CD4-positive, CD25-positive, alpha-beta regulatory T cell (primary cell): ENCODE results near the gene DNAJC3. TPM values are rescaled to one million over a fixed set of nuclear protein-coding genes. Genes with fewer than 3 reads are reported as not detected.

Experiments used
- ATAC-seq, 2 donors: fragments of 150-1000 bp; cut with Tn5 transposase; one replicate each; pipeline ENCODE4 v1.10.0; 2021; ENCODE audit warnings: low read depth in 2 of 2, moderate number of reproducible peaks in 2 of 2, moderate library complexity in 1 of 2
- DNase-seq, 3 donors: peaks; one replicate each; pipeline versions ENCODE4 v3.0.0 to v3.0.0-alpha.2; 2012 to 2022; ENCODE audit warnings: mixed read lengths in 1 of 3
- H3K27ac ChIP-seq: one replicate; pipeline ENCODE4 v1.7.0; 2013; ENCODE audit warnings: mild to moderate bottlenecking, low read length; ENCODE audit not compliant: insufficient read depth, poor library complexity, severe bottlenecking
- H3K27me3 ChIP-seq: one replicate; pipeline ENCODE4 v1.7.0; 2013; ENCODE audit warnings: low read length; ENCODE audit not compliant: control insufficient read depth, insufficient read depth
- H3K36me3 ChIP-seq: one replicate; pipeline ENCODE4 v1.7.0; 2013; ENCODE audit warnings: mild to moderate bottlenecking, low read length, moderate library complexity; ENCODE audit not compliant: control insufficient read depth, insufficient read depth
- H3K4me1 ChIP-seq: 2 replicates; pipeline ENCODE4 v1.7.0; 2013; ENCODE audit warnings: mild to moderate bottlenecking, low read length; ENCODE audit not compliant: insufficient read depth, control insufficient read depth, poor library complexity, severe bottlenecking
- H3K4me3 ChIP-seq: one replicate; pipeline ENCODE4 v1.7.0; 2013; ENCODE audit warnings: low read depth, mild to moderate bottlenecking, low read length, moderate library complexity
- H3K9me3 ChIP-seq, 2 experiments: 1 replicate in 1 of 2; 2 replicates in 1 of 2; pipeline ENCODE4 v1.7.0; 2013; ENCODE audit warnings: low read length in 2 of 2, mild to moderate bottlenecking in 1 of 2, moderate library complexity in 1 of 2; ENCODE audit not compliant: control insufficient read depth in 2 of 2
- H3K27ac Mint-ChIP-seq, 3 donors: one replicate each; pipeline ENCODE4 v1.8.0; 2020 to 2022; ENCODE audit warnings: mild to moderate bottlenecking in 3 of 3, mixed read lengths in 3 of 3, moderate library complexity in 2 of 3
- H3K27me3 Mint-ChIP-seq: one replicate; pipeline ENCODE4 v1.8.0; 2022; ENCODE audit warnings: mild to moderate bottlenecking, mixed read lengths
- H3K36me3 Mint-ChIP-seq: one replicate; pipeline ENCODE4 v1.8.0; 2020; ENCODE audit warnings: mixed read lengths
- H3K4me1 Mint-ChIP-seq, 4 donors: one replicate each; pipeline ENCODE4 v1.8.0; 2020 to 2022; ENCODE audit warnings: mixed read lengths in 4 of 4, mild to moderate bottlenecking in 1 of 4
- H3K4me3 Mint-ChIP-seq, 4 donors: one replicate each; pipeline ENCODE4 v1.8.0; 2020 to 2022; ENCODE audit warnings: mild to moderate bottlenecking in 4 of 4, mixed read lengths in 4 of 4, moderate library complexity in 3 of 4
- H3K9me3 Mint-ChIP-seq, 7 donors: one replicate each; pipeline ENCODE4 v1.8.0; 2020 to 2022; ENCODE audit warnings: mixed read lengths in 7 of 7, mild to moderate bottlenecking in 3 of 7, moderate library complexity in 2 of 7
- polyA plus RNA-seq, 4 donors: library from polyadenylated mRNA; unstranded; fragments of 300-500 nt; fragmentation: Illumina TruSeq; gene quantifications; one replicate each; pipeline ENCODE4 v1.2.3, GENCODE V29; 2021
- total RNA-seq: library from RNA; stranded (reverse); gene quantifications from one replicate; pipeline ENCODE4 v1.2.3, GENCODE V29; 2022

DNAJC3 gene
- total and polyA plus RNA-seq, 5 donors from 2014 or later, result 11.1 to 22.4 (median 15.0) TPM

DNA sequence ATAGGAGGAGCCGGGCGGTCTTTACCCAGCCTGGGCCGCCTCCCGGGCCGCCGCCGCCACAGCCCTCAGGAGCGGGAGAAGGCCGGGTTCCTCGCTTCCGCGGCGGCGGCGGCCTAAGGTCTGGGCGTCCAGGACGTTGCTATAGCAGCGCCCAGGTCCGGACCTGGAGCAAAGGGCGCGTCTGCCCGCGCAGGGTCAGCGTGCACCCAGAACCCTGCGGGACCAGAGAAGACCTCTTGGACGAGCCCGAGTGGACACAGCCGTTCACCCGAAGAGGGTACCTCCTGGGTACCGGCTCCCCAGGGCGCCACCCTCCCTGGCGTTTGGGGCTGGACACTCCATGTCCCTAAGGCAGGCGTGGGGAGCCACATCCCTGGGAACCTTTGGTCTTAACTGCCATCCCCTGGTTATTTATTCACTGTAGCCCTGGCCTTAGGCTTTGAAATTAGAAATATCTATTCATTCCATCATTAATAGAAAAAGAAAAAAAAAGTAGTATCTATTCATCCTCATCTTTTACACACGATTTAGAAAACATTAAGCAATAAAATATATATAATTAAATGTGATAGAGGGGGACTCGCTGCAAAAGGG, 34.8 kb upstream of the DNAJC3 start:
- H3K27me3 ChIP-seq, result peaks cover 19% of the 10 kb centered on the region
- H3K4me1 ChIP-seq, result peaks cover 3% of the 10 kb centered on the region
- Mint-ChIP-seq H3K4me3 (no peak overlapping the region), H3K4me1 (peaks cover 0 to 14% (median 7%) of the 10 kb centered on the region in 4 donors), H3K27me3 (peaks cover 52% of the 10 kb centered on the region), H3K27ac (no peak overlapping the region), H3K36me3 (no peaks in the 10 kb centered on the region), H3K9me3 (peaks cover 0 to 2% (median 0%) of the 10 kb centered on the region in 7 donors)
- H3K36me3 ChIP-seq, result no peaks in the 10 kb centered on the region
- no peaks in the 10 kb centered on the region for H3K9me3 ChIP-seq
- ATAC-seq, result no peak
- no peak overlapping the region for H3K27ac ChIP-seq
- DNase-seq, result no peak
- H3K4me3 ChIP-seq, result no peak overlapping the region

DNA sequence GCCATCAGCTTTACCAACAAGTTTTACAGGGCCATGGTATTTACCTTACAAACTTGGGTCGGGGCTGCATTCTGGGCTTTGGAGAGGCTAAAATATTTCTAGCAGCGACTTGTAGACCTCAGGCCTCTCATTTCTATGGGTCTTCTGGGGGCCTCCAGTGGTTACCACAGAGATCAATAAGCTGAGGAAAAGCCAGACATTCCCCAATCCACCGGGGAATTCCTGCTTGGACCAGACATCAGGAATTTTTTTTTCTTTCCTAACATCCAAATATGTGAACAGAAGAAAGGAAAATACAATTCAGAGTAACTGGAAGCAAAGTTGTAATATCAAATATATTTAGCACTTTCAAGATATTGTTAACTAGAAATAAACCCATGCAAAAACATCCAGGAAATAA, 33.9 kb upstream of the DNAJC3 start:
- peaks cover 0 to 13% (median 7%) of the 10 kb centered on the region in 4 donors for H3K4me1 Mint-ChIP-seq
- Histone ChIP-seq H3K27ac (no peak overlapping the region), H3K27me3 (peaks cover 25% of the 10 kb centered on the region), H3K4me1 (peaks cover 3% of the 10 kb centered on the region), H3K36me3 (no peaks in the 10 kb centered on the region), H3K4me3 (no peak overlapping the region), H3K9me3 (no peaks in the 10 kb centered on the region)
- no peaks in the 10 kb centered on the region for H3K36me3 Mint-ChIP-seq
- ATAC-seq (no peak), DNase-seq (no peak)
- H3K27me3 Mint-ChIP-seq, result peaks cover 53% of the 10 kb centered on the region
- no peak overlapping the region for H3K27ac Mint-ChIP-seq
- peaks cover 0 to 2% (median 0%) of the 10 kb centered on the region in 7 donors for H3K9me3 Mint-ChIP-seq
- no peak overlapping the region for H3K4me3 Mint-ChIP-seq

DNA sequence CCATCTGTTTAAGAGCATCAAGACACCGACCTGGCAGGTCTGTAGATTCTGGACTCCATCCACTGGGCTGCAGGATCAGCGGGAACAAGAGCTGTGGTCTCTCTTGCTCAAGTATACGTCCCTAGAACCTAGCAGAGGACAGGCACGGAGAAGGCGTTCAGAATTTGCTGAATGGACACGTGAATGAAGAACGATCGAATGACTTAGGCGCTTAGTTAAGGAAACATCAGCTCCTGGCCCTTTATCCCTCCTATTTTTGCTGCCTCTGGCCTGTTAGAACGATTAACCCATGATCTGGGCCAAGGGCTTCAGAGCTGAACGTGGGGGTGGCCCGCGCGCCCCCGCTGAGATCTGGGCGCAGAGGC, 33.4 kb upstream of the DNAJC3 start:
- Histone ChIP-seq H3K4me1 (peaks cover 3% of the 10 kb centered on the region), H3K9me3 (no peaks in the 10 kb centered on the region), H3K27ac (no peak overlapping the region), H3K27me3 (peaks cover 25% of the 10 kb centered on the region), H3K4me3 (no peak overlapping the region), H3K36me3 (no peaks in the 10 kb centered on the region)
- H3K4me1 Mint-ChIP-seq, result peaks cover 0 to 13% (median 7%) of the 10 kb centered on the region in 4 donors
- DNase-seq (no peak), ATAC-seq (no peak)
- H3K36me3 Mint-ChIP-seq, result no peaks in the 10 kb centered on the region
- H3K4me3 Mint-ChIP-seq, result peak overlapping the region in 3 of 4 donors; percentile 55 to 82 (median 57)
- H3K27me3 Mint-ChIP-seq, result peaks cover 55% of the 10 kb centered on the region
- peak overlapping the region in 1 of 3 donors; percentile 74 for H3K27ac Mint-ChIP-seq
- peaks cover 0 to 5% (median 0%) of the 10 kb centered on the region in 7 donors for H3K9me3 Mint-ChIP-seq

DNA sequence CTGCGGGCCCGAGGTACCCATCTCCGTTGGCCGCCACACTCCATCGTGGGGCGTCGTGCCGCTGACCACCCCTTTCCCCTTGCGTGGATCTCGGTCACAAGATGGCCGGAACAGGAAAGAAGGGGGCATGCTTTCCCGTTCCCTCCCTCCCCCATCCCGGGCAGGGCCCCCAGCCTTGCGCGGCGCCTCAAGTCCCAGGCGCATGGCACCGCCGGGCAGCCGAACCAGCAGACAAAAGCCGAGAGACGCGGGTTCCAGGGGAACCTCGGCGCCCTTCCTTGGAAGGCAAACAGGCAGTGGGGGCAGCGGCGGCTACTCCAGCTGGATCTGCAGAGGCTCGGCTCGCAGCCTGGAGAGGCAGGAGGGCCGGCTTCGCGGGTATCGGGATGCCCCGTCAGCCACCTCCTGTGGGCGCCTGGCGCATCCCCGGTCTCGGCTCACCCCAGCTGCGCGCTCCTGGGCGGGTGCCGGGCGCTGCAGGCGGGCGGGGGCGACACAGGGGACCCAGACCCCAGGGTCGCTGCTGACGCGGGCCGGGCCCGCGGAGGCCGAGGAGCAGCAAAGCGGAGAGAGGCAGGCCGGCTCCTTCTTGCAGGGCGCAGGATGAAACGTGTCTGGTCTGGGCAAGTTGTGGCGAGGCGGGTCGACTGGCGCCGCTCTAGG, 32.9 kb upstream of the DNAJC3 start:
- Histone ChIP-seq H3K9me3 (no peaks in the 10 kb centered on the region), H3K36me3 (no peaks in the 10 kb centered on the region), H3K27me3 (peaks cover 25% of the 10 kb centered on the region), H3K27ac (no peak overlapping the region), H3K4me1 (peaks cover 3% of the 10 kb centered on the region), H3K4me3 (no peak overlapping the region)
- Mint-ChIP-seq H3K9me3 (peaks cover 0 to 6% (median 0%) of the 10 kb centered on the region in 7 donors), H3K4me3 (peak overlapping the region in 1 of 4 donors; percentile 16), H3K4me1 (peaks cover 0 to 13% (median 7%) of the 10 kb centered on the region in 4 donors), H3K27ac (no peak overlapping the region), H3K27me3 (peaks cover 56% of the 10 kb centered on the region), H3K36me3 (no peaks in the 10 kb centered on the region)
- no peak for DNase-seq
- ATAC-seq, result no peak

DNA sequence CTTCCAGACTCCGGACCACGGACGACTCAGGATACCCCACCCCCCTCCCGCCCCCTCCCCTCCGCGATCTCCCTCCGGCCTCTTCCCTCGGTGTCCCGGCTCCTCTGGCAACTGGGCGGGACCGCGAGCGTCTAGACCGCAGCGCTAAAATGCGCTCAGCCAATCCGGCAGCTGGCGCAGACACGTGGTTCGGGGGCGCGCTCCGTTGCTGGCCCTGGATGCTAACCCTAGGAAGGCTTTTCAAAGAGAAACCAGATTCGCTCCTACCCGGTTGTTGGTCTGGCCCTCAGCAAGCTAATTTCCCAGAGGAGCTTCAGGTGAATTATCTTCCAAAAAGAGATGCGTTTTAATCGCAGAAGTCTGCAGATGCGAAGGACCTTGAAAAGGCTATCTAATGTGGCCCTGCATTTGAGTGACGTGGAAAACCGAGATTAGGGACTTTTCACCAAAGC, 32.3 kb upstream of the DNAJC3 start, which contains the start of gene DZIP1:
Gene DZIP1 (minus strand): TSS at position 106 of the 452 bp plus-strand sequence. CDS start 2,677 bp downstream, outside the sequence.
- no peaks in the 10 kb centered on the region for H3K36me3 Mint-ChIP-seq
- Histone ChIP-seq H3K4me1 (peaks cover 3% of the 10 kb centered on the region), H3K27ac (no peak within 1 kb of the TSS), H3K4me3 (no peak within 1 kb of the TSS), H3K36me3 (no peaks in the 10 kb centered on the region), H3K27me3 (peaks cover 25% of the 10 kb centered on the region), H3K9me3 (no peaks in the 10 kb centered on the region)
- peak within 1 kb of the TSS in 3 of 4 donors; percentile 55 to 82 (median 57) for H3K4me3 Mint-ChIP-seq
- H3K27me3 Mint-ChIP-seq, result peaks cover 54% of the 10 kb centered on the region
- H3K9me3 Mint-ChIP-seq, result peaks cover 0 to 6% (median 0%) of the 10 kb centered on the region in 7 donors
- peak in 1 of 3 donors; percentile 28 for DNase-seq
- no peak for ATAC-seq
- H3K27ac Mint-ChIP-seq, result peak within 1 kb of the TSS in 1 of 3 donors; percentile 74
- peaks cover 0 to 13% (median 7%) of the 10 kb centered on the region in 4 donors for H3K4me1 Mint-ChIP-seq

DNA sequence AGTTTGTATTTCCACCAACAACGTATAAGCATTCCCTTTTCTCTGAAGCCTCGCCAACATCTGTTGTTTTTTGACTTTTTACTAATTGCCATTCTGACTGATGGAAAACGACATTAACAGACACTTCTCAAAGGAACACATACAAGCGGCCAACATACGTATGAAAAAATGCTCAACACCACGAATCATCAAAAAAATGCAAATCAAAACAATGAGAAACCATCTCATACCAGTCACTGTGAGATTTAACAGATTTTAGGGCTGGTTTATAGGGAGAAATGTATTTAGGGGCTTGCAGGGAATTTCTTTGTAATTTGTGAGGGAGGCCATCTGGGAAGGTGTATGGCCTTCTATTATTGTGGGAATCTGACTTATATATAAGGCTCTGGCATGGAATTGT, 29.6 kb upstream of the DNAJC3 start:
- Histone ChIP-seq H3K27me3 (peaks cover 26% of the 10 kb centered on the region), H3K36me3 (no peaks in the 10 kb centered on the region), H3K4me1 (no peaks in the 10 kb centered on the region), H3K4me3 (no peak overlapping the region), H3K27ac (no peak overlapping the region), H3K9me3 (no peaks in the 10 kb centered on the region)
- ATAC-seq (no peak), DNase-seq (no peak)
- Mint-ChIP-seq H3K36me3 (no peaks in the 10 kb centered on the region), H3K27me3 (peaks cover 48% of the 10 kb centered on the region), H3K9me3 (peaks cover 0 to 6% (median 0%) of the 10 kb centered on the region in 7 donors), H3K4me3 (no peak overlapping the region), H3K27ac (no peak overlapping the region), H3K4me1 (peaks cover 0 to 13% (median 7%) of the 10 kb centered on the region in 4 donors)

DNA sequence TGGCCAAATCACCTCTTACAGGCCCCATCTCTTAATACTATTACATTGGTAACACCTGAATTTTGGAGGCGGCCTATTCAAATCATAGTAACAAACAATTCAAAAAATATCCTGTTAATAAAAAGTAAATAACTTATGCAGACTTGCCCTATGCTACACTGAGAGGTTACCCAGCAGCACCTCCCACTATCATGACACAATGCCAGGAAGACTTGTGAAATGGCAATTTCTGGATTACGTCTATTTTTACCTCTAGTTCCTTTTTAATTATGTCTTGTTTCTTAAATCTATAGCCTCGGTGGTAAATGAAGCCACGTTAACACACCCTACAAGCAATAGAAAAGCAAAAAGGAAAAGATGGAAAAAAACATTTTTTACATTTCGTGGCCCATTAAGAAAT, 26.2 kb upstream of the DNAJC3 start:
- H3K4me3 Mint-ChIP-seq, result no peak overlapping the region
- H3K4me3 ChIP-seq, result no peak overlapping the region
- no peaks in the 10 kb centered on the region for H3K4me1 ChIP-seq
- no peaks in the 10 kb centered on the region for H3K4me1 Mint-ChIP-seq
- no peaks in the 10 kb centered on the region for H3K36me3 ChIP-seq
- H3K36me3 Mint-ChIP-seq, result no peaks in the 10 kb centered on the region
- H3K9me3 ChIP-seq, result no peaks in the 10 kb centered on the region
- peaks cover 33% of the 10 kb centered on the region for H3K27me3 Mint-ChIP-seq
- H3K27ac ChIP-seq, result no peak overlapping the region
- H3K27ac Mint-ChIP-seq, result no peak overlapping the region
- peaks cover 10% of the 10 kb centered on the region for H3K27me3 ChIP-seq
- ATAC-seq, result no peak
- DNase-seq, result no peak
- peaks cover 0 to 4% (median 0%) of the 10 kb centered on the region in 7 donors for H3K9me3 Mint-ChIP-seq
